Measurements from ENCODE around the gene ADARB1. TPM values are rescaled to one million over a fixed set of nuclear protein-coding genes. Genes with fewer than 3 reads are reported as not detected.

ADARB1 gene
- total RNA-seq, 1 experiment from 2014 or later = 14.1 TPM

DNA sequence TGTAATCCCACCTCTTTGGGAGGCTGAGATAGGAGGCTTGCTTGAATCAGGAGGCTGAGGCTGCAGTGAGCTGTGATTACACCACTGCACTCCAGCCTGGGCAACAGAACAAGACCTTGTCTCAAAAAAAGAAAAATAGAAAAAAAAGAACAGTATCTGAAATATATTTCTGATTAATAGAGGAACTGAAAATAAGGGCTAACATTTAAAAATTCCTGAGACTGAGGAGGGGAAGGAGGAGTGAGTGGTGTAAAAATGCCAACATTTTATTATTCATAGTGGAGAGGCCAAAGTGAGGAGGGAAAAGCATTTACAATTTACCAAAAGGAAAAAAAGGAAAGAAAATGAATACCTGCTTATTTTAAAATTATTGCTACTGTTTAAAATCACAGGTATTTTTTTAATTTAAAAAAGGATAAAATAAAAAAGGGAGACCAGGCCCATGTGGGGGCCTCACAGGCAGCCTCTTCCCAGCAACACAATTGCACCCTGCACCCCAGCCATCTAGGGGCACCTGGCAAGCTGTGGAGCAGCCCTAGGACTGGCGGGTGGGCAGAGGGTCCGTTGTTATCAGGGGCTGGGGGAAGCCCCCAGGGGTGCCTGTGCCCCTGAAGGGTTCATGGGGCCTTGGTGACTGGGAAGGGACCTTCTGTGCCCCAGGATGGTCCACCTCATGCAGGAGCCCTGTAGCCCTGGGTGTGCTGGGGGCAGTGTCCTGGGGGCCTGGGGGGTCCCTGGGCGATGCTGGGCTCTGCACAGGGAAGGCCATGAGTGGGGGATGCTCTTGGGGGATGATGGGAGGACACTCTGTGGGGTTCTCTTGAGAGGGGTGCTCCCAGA is 34.8 kb upstream of the ADARB1 start:
- H3F3A ChIP-seq (ENCODE audit: low read length, unreplicated experiment) = no peaks in the 10 kb centered on the region
- CTCF ChIA-PET = no interaction called here
- no peaks in the 10 kb centered on the region for H3K9me3 ChIP-seq (ENCODE audit: low read length)
- no peaks in the 10 kb centered on the region for H3K27me3 ChIP-seq (ENCODE audit: low read length)
- POLR2A ChIA-PET (ENCODE audit: unreplicated experiment) = no interaction called here
- DNase-seq (no peak), ATAC-seq (no peak)
- intact Hi-C loops (cut with micrococcal nuclease) = no loop called here
- H3K4me2 ChIP-seq (ENCODE audit: low read length) = no peak overlapping the region
- no peak overlapping the region for H2AFZ ChIP-seq (ENCODE audit: low read length)
- no peaks in the 10 kb centered on the region for H3K36me3 ChIP-seq (ENCODE audit: low read depth, low read length)
- no peaks in the 10 kb centered on the region for H4K20me1 ChIP-seq (ENCODE audit: low read length)
- TF ChIP-seq, protein P1, sequence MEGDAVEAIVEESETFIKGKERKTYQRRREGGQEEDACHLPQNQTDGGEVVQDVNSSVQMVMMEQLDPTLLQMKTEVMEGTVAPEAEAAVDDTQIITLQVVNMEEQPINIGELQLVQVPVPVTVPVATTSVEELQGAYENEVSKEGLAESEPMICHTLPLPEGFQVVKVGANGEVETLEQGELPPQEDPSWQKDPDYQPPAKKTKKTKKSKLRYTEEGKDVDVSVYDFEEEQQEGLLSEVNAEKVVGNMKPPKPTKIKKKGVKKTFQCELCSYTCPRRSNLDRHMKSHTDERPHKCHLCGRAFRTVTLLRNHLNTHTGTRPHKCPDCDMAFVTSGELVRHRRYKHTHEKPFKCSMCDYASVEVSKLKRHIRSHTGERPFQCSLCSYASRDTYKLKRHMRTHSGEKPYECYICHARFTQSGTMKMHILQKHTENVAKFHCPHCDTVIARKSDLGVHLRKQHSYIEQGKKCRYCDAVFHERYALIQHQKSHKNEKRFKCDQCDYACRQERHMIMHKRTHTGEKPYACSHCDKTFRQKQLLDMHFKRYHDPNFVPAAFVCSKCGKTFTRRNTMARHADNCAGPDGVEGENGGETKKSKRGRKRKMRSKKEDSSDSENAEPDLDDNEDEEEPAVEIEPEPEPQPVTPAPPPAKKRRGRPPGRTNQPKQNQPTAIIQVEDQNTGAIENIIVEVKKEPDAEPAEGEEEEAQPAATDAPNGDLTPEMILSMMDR (conservative IDR thresholded peaks at IDR 0.05; ENCODE audit: low read depth, low read length) = no peak
- TF ChIP-seq EZH2phosphoT487 (IDR thresholded peaks at IDR 0.05; ENCODE audit: borderline replicate concordance, low read length) = no peak
- TF ChIP-seq EZH2 (IDR thresholded peaks at IDR 0.05; ENCODE audit: low read length, unreplicated experiment) = no peak
- H3K9me2 ChIP-seq (replicated peaks; ENCODE audit: low read length) = no peaks in the 10 kb centered on the region
- BruUV-seq (replicated peaks) = no TSS peak
- no peak overlapping the region for H3K9ac ChIP-seq (ENCODE audit: low read length)
- H3K4me3 ChIP-seq (ENCODE audit: low read length) = no peak overlapping the region
- H3K27ac ChIP-seq (ENCODE audit: low read length) = no peak overlapping the region
- H3K79me2 ChIP-seq (ENCODE audit: low read length) = no peaks in the 10 kb centered on the region
- no peaks in the 10 kb centered on the region for H3K4me1 ChIP-seq (ENCODE audit: insufficient read depth, low read length)

DNA sequence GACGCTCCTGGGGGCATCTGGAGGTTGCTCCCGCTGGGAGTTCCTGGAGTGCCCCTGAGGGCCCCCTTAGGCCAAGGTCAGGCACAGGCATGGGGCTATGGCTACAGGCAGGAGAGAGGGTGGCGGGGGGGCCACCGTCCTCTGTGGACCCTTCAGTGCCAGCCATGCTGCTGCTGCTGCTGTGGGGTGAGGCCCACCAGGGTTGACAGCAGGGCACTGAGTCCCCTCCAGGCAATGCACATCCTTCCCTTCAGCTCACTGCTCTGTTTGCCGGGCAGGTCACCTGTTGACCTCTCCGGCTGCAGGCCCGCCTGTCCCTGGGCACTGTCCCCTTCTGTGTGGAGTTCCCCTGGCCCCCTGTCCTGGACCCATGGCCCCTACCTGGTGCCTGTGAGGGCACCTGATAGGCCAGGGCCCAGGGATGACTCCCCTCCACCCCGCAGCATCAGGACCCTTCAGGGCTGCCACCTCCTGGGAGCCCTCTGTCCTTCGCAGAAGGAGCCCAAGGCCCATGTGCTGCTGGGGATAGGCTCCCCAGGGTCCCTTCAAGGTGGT is 34.1 kb upstream of the ADARB1 start:
- Histone ChIP-seq H3K9me3 (ENCODE audit: low read length) (no peaks in the 10 kb centered on the region), H4K20me1 (ENCODE audit: low read length) (no peaks in the 10 kb centered on the region), H3K9ac (ENCODE audit: low read length) (no peak overlapping the region), H3K27me3 (ENCODE audit: low read length) (no peaks in the 10 kb centered on the region), H3K27ac (ENCODE audit: low read length) (no peak overlapping the region), H3K79me2 (ENCODE audit: low read length) (no peaks in the 10 kb centered on the region), H3K36me3 (ENCODE audit: low read depth, low read length) (no peaks in the 10 kb centered on the region), H3K9me2 (replicated peaks; ENCODE audit: low read length) (no peaks in the 10 kb centered on the region), H3F3A (ENCODE audit: low read length, unreplicated experiment) (no peaks in the 10 kb centered on the region), H3K4me3 (ENCODE audit: low read length) (no peak overlapping the region), H3K4me2 (ENCODE audit: low read length) (no peak overlapping the region), H2AFZ (ENCODE audit: low read length) (no peak overlapping the region), H3K4me1 (ENCODE audit: insufficient read depth, low read length) (no peaks in the 10 kb centered on the region)
- CTCF ChIA-PET = no interaction called here
- ATAC-seq (no peak), DNase-seq (no peak)
- TF ChIP-seq EZH2phosphoT487 (IDR thresholded peaks at IDR 0.05; ENCODE audit: borderline replicate concordance, low read length) (no peak), EZH2 (IDR thresholded peaks at IDR 0.05; ENCODE audit: low read length, unreplicated experiment) (no peak)
- TF ChIP-seq, protein P1 (conservative IDR thresholded peaks at IDR 0.05; ENCODE audit: low read depth, low read length) = no peak
- intact Hi-C loops (cut with micrococcal nuclease) = no loop called here
- BruUV-seq (replicated peaks) = no TSS peak
- POLR2A ChIA-PET (ENCODE audit: unreplicated experiment) = no interaction called here

DNA sequence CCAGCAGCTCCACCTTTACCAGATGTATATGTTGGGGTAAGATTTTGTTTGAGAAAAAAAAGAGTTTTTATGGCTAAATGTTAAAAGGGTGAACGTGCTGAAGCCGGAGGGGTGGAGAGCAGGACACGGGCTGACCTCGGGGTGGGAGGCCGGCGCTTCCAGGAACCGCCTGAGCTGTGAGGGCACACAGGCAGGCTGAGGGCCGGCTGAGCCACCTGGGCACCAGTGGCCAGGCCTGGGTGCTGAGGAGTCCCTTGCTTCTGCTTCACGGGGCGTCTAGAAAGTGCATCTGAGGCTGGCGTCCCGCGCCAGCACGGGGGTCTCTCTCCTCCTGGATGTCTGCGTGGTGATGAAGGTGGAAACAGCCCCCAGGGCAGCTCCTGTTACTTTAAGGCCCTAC is 33.6 kb upstream of the ADARB1 start:
- H3K9ac ChIP-seq (ENCODE audit: low read length) = no peak overlapping the region
- ChIA-PET POLR2A (ENCODE audit: unreplicated experiment) (no interaction called here), CTCF (no interaction called here)
- ATAC-seq (no peak), DNase-seq (no peak)
- intact Hi-C loops (cut with micrococcal nuclease) = no loop called here
- H3F3A ChIP-seq (ENCODE audit: low read length, unreplicated experiment) = no peaks in the 10 kb centered on the region
- no peaks in the 10 kb centered on the region for H3K36me3 ChIP-seq (ENCODE audit: low read depth, low read length)
- no peaks in the 10 kb centered on the region for H3K9me2 ChIP-seq (replicated peaks; ENCODE audit: low read length)
- H2AFZ ChIP-seq (ENCODE audit: low read length) = no peak overlapping the region
- no peaks in the 10 kb centered on the region for H4K20me1 ChIP-seq (ENCODE audit: low read length)
- no peak overlapping the region for H3K4me2 ChIP-seq (ENCODE audit: low read length)
- no peaks in the 10 kb centered on the region for H3K27me3 ChIP-seq (ENCODE audit: low read length)
- no peaks in the 10 kb centered on the region for H3K79me2 ChIP-seq (ENCODE audit: low read length)
- TF ChIP-seq EZH2phosphoT487 (IDR thresholded peaks at IDR 0.05; ENCODE audit: borderline replicate concordance, low read length) = no peak
- no peak for TF ChIP-seq EZH2 (IDR thresholded peaks at IDR 0.05; ENCODE audit: low read length, unreplicated experiment)
- TF ChIP-seq, protein P1 (conservative IDR thresholded peaks at IDR 0.05; ENCODE audit: low read depth, low read length) = no peak
- no peak overlapping the region for H3K4me3 ChIP-seq (ENCODE audit: low read length)
- no peaks in the 10 kb centered on the region for H3K4me1 ChIP-seq (ENCODE audit: insufficient read depth, low read length)
- H3K9me3 ChIP-seq (ENCODE audit: low read length) = no peaks in the 10 kb centered on the region
- BruUV-seq (replicated peaks) = no TSS peak
- no peak overlapping the region for H3K27ac ChIP-seq (ENCODE audit: low read length)

Measured in PC-3 (cell line).